Kidney tubule cell (primary cell): ENCODE data around the gene VSIG8.

ENCODE experiments used
- DNase-seq: peaks from one replicate; pipeline ENCODE4 v3.0.0-alpha.2; 2018; ENCODE audit warnings: low spot score

The VSIG8 gene

DNA sequence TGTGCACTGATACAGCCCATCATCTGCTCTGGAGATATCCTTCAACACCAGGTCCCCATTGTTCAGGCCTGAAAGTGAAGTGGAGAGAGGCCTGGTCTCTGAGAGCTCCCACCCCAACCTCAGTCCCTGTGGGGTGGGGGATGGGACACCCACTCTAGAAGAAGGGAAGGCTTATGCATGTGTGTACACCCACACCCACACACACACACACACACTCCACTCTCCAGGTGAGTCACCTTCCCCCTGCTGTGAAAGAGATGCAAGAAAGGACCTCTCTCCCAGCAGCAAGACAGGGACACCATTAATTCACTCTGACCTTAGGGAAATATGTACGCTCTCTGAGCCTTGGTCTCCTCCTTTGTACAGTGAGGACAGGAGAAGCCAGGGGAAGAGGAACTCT lies 5.9 kb downstream of the VSIG8 start:
- DNase-seq: peak; percentile 56

DNA sequence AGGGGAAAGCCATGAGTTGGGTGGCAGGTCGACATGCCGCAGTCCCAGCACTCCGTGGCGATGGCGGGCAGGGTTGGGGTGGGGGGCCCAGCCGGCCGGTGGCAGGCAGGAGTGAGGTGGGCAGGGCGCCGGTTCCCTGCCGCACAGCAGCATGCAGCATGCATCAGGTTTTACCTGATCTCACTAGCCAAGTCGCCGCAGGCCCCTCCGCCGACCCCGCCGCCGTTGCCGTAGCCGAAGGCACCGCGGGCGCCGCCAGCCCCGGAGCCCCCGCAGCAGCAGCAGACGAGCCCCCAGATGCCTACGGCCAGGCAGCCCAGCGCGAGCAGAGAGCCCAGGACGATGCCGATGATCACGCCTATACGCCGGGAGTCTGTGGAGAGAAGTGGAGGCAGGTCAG lies 6.7 kb downstream of the VSIG8 start:
- DNase-seq: no peak

GRCh38 chr1:159854693-159855192 lies 7.7 kb downstream of the VSIG8 start:
- DNase-seq: peak; percentile 88

DNA sequence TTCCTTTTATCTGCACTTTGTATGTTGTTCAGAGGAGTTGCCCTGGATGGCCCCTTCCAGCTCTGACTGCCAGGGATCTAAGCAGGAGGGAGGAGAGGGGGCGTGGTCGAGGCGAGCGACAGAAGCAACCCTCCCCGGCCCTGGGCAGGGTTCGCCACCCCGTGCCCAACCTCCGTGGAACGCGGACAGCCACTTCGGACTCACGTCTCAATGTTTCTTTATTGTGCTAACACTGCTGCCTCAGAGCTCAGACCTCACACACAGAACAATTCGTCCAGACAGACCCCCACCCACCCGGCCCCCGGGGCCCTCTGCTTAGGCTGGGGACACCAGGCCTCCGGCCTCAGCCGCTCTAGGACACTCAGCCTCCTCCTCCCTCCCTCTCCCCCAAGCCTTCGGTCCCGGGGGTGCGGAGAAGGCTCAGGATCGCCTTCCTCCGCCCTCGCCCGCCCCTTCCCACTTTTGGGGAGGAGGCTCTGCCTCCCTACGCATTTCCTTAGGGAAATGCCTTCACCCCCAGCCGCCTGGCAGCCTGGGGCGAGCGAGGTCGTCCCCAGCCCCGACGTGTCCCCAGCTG lies 8.3 kb downstream of the VSIG8 start:
- peak; percentile 66 for DNase-seq

DNA sequence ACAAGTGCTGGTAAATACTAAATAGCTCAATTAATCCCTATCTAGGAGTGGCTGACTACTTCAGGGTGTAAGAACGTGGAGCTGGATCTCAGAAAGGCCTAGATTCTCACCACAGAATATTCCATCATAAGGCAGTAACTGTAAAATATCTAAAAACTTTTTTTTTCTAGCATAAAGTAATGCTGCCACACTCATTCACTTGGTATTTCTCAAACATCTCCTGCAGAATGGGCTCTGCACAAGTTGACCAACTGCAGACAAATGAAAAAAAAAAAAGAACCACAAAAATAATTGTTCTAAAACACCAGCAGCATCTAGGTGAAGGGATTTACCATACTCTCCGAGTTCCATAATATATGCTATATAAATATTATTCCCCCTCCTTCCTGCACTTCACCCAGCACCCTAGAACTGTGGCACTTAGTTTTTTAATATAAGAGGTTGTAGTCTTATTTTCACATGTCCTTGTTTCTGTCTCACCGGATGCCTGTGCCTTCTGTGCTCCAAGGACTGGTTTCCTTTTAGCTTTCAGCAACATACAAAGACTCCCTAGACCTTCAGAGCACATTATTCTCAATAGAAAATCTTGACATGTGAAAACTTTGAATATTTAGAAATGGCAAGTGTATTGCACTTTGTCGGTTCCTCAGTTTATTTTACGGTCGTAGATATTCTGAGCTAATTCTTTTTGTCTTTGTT lies 8.9 kb downstream of the VSIG8 start:
- peak; percentile 36 for DNase-seq

DNA sequence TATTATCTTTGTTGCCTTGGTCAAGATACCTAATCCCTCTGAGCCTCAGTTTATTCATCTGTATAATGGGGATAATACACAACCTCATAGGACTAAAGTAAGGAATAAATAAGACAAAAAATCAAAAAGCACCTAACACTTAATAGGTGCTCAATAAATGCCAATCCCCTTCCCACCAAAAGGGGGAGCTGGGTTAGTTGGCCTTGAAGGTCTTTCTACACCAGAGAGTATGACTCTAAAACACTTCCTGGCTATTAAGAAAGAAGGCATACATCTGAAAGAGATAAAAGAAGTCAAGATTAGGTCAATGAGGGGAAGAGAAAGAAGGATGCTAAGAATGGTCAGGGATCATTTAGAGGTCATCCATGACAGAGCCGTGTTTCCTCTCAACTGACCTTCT lies 11.1 kb downstream of the VSIG8 start:
- DNase-seq: no peak

DNA sequence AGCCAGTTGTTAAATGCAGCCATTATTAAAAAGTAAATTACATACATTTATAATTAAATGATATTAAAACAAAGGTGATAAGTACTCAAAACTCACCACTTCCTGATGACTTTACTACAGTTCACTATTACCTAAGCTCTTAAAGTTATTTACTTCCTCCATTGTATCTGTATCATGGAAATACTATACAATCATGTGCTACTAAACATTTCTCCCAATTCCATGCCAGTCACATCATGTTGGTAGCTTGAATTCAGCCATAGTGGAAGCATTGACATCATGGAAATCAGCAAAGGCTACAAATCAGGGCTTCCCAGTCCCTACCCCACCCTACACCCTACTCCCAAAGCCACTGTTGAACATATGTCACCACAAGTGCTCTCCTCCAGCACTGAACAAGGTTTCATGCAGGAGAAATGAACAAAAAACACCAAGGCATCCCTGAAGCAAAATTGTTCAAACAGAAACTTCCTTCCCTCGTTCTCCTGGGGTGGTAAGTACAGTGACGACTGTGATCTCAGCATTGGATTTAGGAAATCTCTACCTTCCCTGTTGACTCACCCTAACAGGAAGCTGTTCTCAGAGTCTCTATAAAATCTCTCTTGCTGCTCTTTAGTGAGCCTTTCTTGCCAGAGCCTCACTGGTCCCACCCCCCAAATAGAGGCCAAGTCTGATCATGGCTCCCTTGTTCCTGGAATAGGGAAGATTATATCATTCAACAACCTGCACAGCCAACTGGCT lies 12.7 kb downstream of the VSIG8 start:
- DNase-seq: peak; percentile 67

- DNase-seq: peak; percentile 51
These were observed 14.1 kb downstream of the VSIG8 start for GRCh38 chr1:159848326-159848725.

DNA sequence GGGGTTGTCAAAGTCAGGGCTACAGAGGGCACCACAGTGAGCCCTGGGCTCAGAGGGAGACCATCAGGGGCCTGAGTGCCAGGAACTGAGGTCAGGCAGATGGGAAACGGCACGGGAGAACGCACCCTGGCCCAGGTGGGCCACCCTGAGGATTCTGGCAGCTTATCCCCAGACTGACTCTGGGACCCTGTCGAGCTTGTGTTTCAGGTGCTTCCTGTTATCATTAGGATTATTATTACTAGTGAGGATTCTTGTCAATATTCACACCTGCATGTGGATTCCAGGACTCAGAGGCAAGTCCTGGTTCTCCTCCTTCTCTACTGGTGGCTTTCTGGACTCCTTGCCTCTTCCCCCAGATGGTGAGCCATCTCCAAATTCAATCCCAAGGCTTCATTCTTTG lies 15.2 kb downstream of the VSIG8 start:
- DNase-seq: no peak

DNA sequence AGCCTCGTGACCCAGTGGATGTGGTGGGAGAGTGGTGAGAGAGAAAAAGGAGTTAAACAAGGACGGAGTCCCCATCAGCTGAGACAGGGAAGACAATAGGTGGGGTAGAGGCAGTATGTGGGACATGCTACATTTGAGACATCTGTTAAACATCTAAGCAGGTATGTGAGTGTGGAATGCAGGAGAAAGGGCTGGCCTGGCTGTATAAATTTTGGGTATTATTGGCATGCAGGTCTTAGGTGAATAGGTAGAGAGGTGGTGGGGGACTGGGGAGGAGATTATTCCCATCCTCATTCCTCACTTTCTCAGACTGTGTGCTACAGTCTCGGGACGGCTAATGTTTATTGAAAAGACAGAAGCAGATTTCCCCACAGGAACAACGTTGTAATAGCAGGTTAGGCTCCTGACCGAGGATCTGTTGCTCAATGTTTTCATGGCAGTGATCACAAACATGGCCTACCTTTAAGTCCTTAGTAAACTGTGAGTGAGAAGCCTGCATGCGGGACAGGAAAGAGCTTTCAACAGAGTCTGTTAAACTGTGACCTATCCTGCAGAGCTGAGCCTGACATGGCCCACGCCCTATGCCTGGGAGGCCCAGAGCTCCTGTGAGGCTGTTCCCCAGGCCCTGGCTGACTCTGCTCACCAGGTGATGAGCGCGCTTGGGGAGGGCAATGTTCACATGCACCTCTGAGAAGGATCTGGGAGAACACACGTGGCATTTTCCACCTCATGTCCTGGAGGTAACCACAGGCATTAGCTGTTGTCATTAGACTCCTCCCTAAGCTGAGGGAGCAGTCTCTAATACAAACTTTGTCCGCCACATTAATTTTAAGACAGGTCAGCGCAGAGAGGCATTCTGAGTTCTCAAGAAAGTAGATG lies 16.5 kb downstream of the VSIG8 start:
- DNase-seq: peak; percentile 77

GRCh38 chr1:159843459-159843858 lies 19.0 kb downstream of the VSIG8 start:
- peak; percentile 50 for DNase-seq

DNA sequence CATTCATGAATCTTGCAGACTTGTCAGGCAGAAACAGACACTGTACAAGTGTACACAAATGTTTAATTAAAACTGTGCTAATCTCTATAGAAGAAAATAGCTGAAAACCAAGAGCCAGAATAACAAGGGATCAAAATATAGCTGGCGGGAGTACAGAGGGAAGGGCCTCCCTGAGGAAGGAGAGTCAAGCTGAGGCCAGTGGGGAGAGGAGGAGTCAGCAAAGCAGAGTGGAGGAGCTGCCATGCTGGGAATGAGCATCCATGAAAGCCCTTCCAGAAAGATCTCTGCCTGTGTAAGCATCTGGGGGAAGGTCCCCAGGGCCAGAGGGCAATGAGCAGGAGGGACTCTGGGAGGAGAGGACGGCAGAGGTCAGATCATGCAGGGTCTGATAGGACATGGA lies 20.7 kb downstream of the VSIG8 start:
- no peak for DNase-seq

GRCh38 chr1:159839116-159839849 lies 23.2 kb downstream of the VSIG8 start:
- DNase-seq: no peak

DNA sequence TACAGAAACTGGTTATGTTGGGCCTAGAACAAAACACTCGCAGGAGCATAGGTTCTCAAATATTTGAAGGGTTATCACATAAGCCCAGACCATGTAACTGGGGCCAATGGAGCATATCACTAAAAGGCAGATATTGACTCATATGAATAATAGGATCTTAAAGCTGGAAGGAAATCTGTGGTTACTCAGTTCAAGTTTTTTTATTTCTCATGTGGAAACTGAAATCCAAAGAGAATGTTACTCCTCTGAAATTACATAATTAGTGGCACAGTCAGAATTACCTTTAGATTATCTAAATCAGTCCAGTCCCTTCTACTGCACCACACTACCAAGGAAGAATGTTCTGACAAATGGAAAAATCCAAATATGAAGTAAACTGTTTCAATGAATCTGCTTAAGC lies 23.7 kb downstream of the VSIG8 start:
- peak; percentile 73 for DNase-seq

- DNase-seq: no peak
These were observed 26.5 kb downstream of the VSIG8 start for GRCh38 chr1:159835862-159836525.

DNA sequence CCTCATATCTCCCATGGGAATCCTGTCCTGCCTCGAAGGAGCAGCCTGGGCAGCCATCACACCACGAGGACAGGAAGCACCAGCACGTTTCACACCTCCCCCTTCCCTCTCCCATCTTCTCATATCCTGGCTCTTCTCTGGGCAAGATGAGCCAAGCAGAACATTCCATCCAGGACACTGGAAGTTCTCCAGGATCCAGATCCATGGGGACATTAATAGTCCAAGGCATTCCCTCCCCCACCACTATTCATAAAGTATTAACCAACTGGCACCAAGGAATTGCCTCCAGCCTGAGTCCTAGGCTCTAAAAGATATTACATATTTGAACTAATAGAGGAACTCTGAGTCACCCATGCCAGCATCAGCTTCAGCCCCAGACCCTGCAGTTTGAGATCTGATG lies 27.1 kb downstream of the VSIG8 start:
- peak; percentile 50 for DNase-seq

DNA sequence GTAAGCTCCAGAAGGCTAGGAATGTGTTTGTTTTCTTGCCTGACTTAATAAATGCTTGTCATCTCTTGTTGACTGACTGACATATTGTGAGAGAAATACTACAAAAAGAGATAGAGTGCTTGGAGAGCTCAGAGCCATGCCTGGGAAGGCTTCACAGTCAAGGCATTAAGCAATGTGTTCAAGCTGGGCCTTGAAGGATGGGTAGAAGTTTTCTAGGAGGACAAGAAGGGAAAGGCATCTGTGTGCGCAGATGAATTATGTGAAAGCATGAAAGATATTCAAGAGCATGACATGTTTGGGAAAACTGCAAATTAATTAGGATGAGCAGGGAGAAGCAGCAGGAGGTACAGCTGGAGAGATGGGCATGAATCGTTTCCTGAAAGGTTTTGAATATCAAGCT lies 30.1 kb downstream of the VSIG8 start:
- no peak for DNase-seq

- no peak for DNase-seq
These were observed 30.9 kb downstream of the VSIG8 start for GRCh38 chr1:159831412-159832141.

DNA sequence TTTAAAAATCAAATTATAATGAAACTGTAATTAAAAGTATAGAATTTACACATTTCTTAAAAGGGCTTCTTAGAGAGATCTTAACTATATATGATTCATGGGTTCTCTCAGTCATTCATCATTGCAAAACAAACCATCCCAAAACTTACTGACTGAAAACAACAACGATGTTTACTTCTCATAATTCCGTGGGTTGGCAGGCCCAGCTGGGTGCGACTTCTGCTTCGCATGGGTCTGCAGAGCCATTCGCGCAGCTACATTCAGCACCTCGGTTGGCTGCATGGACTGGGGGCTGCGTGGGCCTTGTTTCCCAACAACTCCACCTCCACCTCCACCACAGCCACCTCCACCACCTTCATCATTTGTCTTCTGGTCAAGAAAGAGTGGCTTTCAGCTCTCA lies 31.7 kb downstream of the VSIG8 start:
- no peak for DNase-seq

DNA sequence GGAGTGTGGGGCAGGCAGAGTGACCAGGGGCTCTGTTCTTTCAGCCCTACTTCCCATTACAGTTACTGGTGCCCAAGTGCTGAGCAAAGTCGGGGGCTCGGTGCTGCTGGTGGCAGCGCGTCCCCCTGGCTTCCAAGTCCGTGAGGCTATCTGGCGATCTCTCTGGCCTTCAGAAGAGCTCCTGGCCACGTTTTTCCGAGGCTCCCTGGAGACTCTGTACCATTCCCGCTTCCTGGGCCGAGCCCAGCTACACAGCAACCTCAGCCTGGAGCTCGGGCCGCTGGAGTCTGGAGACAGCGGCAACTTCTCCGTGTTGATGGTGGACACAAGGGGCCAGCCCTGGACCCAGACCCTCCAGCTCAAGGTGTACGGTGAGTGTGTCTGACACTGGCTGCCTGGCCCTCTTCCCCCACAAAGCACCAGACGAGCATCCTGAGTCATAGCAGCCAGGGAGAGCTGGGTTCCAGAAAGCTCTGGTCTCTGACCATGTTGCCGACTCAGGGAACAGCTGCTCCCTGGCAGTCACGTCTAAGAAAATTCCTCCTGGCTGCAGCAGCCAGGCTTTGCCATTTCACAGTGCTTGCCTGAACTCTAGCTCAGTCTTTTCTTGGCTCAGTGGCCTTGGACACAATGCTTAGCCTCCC lies 32.5 kb downstream of the VSIG8 start:
- peak; percentile 86 for DNase-seq
